Central memory CD8-positive, alpha-beta T cell (primary cell): ENCODE results near the gene SCD.

Experiments used
- ATAC-seq: fragments of 150-1000 bp; cut with Tn5 transposase; replicated peaks from 2 replicates; pipeline ENCODE4 v1.10.0; 2022; ENCODE audit warnings: mild to moderate bottlenecking, moderate FRiP score, moderate number of reproducible peaks; ENCODE audit not compliant: poor library complexity, severe bottlenecking; ENCODE audit errors: extremely low read depth
- DNase-seq, 2 donors: peaks; one replicate each; pipeline ENCODE4 v3.0.0; 2021; ENCODE audit warnings: low spot score in 2 of 2
- H3K27ac Mint-ChIP-seq: one replicate; pipeline ENCODE4 v1.8.0; 2022; ENCODE audit warnings: low read depth, mild to moderate bottlenecking, moderate library complexity, mixed read lengths
- H3K27me3 Mint-ChIP-seq: one replicate; pipeline ENCODE4 v1.8.0; 2022; ENCODE audit warnings: mixed read lengths
- H3K36me3 Mint-ChIP-seq: one replicate; pipeline ENCODE4 v1.8.0; 2022; ENCODE audit warnings: mild to moderate bottlenecking, moderate library complexity, mixed read lengths; ENCODE audit not compliant: insufficient read depth
- H3K4me1 Mint-ChIP-seq: one replicate; pipeline ENCODE4 v1.8.0; 2022; ENCODE audit warnings: mixed read lengths
- H3K4me3 Mint-ChIP-seq: one replicate; pipeline ENCODE4 v1.8.0; 2022; ENCODE audit warnings: mild to moderate bottlenecking, moderate library complexity, mixed read lengths
- H3K9me3 Mint-ChIP-seq: one replicate; pipeline ENCODE4 v1.8.0; 2022; ENCODE audit warnings: mixed read lengths

Gene SCD

DNA sequence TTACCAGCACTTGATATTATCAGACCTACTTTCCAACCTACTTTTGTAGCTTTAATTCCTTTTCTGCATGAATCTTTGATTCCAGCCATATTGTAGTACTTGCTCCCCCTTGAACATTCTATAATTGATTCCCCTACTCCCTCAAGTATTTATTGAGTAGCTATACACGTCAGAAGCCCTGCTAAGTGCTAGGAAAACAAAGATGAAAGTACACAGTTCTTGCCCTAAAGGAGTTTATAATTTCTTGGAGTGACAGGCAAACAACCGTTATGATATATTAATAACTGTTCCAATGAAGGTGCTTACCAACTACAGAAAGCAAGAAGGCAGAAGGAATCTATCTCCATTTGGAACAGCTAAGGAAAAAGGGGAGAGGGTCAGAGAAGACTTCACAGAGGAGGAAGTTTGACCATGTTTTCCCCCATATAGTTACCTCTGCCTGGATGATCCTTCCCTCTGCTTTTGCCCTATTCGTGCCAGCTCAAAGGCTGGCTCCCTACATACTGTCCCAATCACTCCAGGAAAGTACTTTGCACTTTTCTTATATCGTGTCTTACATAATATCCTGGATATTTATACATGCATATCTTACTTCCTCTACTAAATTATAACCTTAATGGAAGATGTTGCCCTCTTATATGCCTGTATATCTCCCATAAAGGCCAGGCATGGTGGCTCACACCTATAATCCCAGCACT lies 54.7 kb downstream of the SCD start:
- no peak for ATAC-seq
- H3K27me3 Mint-ChIP-seq = no peaks in the 10 kb centered on the region
- H3K27ac Mint-ChIP-seq = no peak overlapping the region

DNA sequence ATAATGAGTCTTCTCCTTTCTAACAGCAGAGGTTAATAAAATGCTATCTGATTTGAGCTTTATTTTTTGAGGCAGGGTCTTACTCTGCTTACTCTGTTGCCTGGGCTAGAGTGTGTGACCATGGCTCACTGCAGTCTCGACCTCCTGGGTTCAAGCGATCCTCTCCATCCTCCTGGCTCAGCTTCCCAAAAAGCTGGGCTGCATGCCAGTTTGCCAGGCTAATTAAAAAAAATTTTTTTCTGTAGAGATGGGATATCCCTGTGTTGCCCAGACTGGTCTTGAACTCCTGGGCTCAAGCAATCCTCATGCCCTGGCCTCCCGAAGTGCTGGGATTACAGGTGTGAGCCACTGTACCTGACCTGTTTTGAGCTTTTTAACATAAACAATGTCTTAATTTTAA lies 56.7 kb downstream of the SCD start:
- no peak for ATAC-seq

More for the DNA sequence above, 54.7 kb downstream of the SCD start:
- Mint-ChIP-seq H3K9me3 (no peaks in the 10 kb centered on the region), H3K4me1 (no peaks in the 10 kb centered on the region), H3K36me3 (no peaks in the 10 kb centered on the region), H3K4me3 (no peak overlapping the region)
- no peak for DNase-seq

DNA sequence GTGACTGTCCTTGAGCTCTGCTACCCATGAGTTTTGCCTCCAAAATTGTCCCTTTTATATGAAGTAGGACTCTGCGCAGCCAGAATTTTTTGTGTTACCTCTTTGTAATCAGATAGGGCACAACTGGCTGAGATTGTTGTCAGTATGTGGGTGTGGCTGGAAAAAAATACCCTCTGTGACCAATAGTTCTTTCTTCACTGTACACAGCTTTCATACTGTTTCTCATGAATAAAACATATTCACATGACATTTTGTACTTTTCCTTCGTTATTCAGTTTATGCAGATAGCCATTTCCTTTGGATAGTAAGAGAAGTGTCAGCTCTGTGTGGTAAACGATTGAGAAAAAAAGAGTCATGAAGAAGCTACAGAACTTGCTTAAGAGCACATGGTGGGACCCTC lies 66.1 kb downstream of the SCD start:
- Mint-ChIP-seq H3K36me3 (no peaks in the 10 kb centered on the region), H3K4me1 (no peaks in the 10 kb centered on the region), H3K4me3 (no peak overlapping the region), H3K27ac (no peak overlapping the region), H3K27me3 (peaks cover 17% of the 10 kb centered on the region), H3K9me3 (no peaks in the 10 kb centered on the region)
- ATAC-seq (no peak), DNase-seq (no peak)

More for the DNA sequence above, 56.7 kb downstream of the SCD start:
- no peaks in the 10 kb centered on the region for H3K4me1 Mint-ChIP-seq
- DNase-seq = no peak
- H3K9me3 Mint-ChIP-seq = no peaks in the 10 kb centered on the region
- H3K27me3 Mint-ChIP-seq = no peaks in the 10 kb centered on the region
- H3K4me3 Mint-ChIP-seq = no peak overlapping the region
- H3K36me3 Mint-ChIP-seq = no peaks in the 10 kb centered on the region
- no peak overlapping the region for H3K27ac Mint-ChIP-seq
